Measurements from ENCODE around the gene TCF12.

TCF12 gene

GRCh38 chr15:57027596-57027995 is 109.2 kb downstream of the TCF12 start:
- DNase-seq (ENCODE audit: low read depth), result no peak
- no peak overlapping the region for H3K4me3 ChIP-seq (ENCODE audit: low read length)
- TF ChIP-seq CTCF (IDR thresholded peaks at IDR 0.05; ENCODE audit: insufficient read depth, low read depth, low read length, missing control alignments), result no peak

GRCh38 chr15:57028176-57028575 is 109.7 kb downstream of the TCF12 start:
- no peak overlapping the region for H3K4me3 ChIP-seq (ENCODE audit: low read length)
- no peak for DNase-seq (ENCODE audit: low read depth)
- no peak for TF ChIP-seq CTCF (IDR thresholded peaks at IDR 0.05; ENCODE audit: insufficient read depth, low read depth, low read length, missing control alignments)

- TF ChIP-seq CTCF (IDR thresholded peaks at IDR 0.05; ENCODE audit: insufficient read depth, low read depth, low read length, missing control alignments), result no peak
- no peak overlapping the region for H3K4me3 ChIP-seq (ENCODE audit: low read length)
- DNase-seq (ENCODE audit: low read depth), result no peak
These were observed 111.6 kb downstream of the TCF12 start for GRCh38 chr15:57030011-57030410.

- TF ChIP-seq CTCF (IDR thresholded peaks at IDR 0.05; ENCODE audit: insufficient read depth, low read depth, low read length, missing control alignments), result no peak
- no peak overlapping the region for H3K4me3 ChIP-seq (ENCODE audit: low read length)
- no peak for DNase-seq (ENCODE audit: low read depth)
These were observed 112.6 kb downstream of the TCF12 start for GRCh38 chr15:57031082-57031481.

GRCh38 chr15:57031605-57032004 is 113.2 kb downstream of the TCF12 start:
- no peak for TF ChIP-seq CTCF (IDR thresholded peaks at IDR 0.05; ENCODE audit: insufficient read depth, low read depth, low read length, missing control alignments)
- DNase-seq (ENCODE audit: low read depth), result no peak

GRCh38 chr15:57032338-57032737 is 113.9 kb downstream of the TCF12 start:
- no peak for TF ChIP-seq CTCF (IDR thresholded peaks at IDR 0.05; ENCODE audit: insufficient read depth, low read depth, low read length, missing control alignments)
- no peak for DNase-seq (ENCODE audit: low read depth)

More at GRCh38 chr15:57031605-57032004, 113.2 kb downstream of the TCF12 start:
- H3K4me3 ChIP-seq (ENCODE audit: low read length), result no peak overlapping the region

GRCh38 chr15:57033715-57034439 is 115.4 kb downstream of the TCF12 start:
- TF ChIP-seq CTCF (IDR thresholded peaks at IDR 0.05; ENCODE audit: insufficient read depth, low read depth, low read length, missing control alignments), result no peak
- DNase-seq (ENCODE audit: low read depth), result no peak
- H3K4me3 ChIP-seq (ENCODE audit: low read length), result no peak overlapping the region

More at GRCh38 chr15:57032338-57032737, 113.9 kb downstream of the TCF12 start:
- H3K4me3 ChIP-seq (ENCODE audit: low read length), result no peak overlapping the region

Measured in epithelial cell of esophagus (primary cell).